IMR-90 (cell line): Measurements from ENCODE around the gene SLC22A7. TPM values are rescaled to one million over a fixed set of nuclear protein-coding genes. Genes with fewer than 3 reads are reported as not detected.
A peak's percentile ranks its signal among the peaks of the same experiment; 100 is the strongest.

Experiments used
- ATAC-seq: fragments of 200-7000 bp; cut with Tn5 transposase; 2 replicates; pipeline ENCODE4 v1.9.1; 2020; ENCODE audit warnings: low read depth, mild to moderate bottlenecking, moderate library complexity
- BruUV-seq: library from RNA; stranded (reverse); fragments of 400-500 nt; replicated peaks from 2 replicates; lab custom pipeline; 2021; lab: Mats Ljungman, UMichigan
- CTCF ChIA-PET: fragments of 300-600 bp; formaldehyde crosslinking; extraction: SDS; loops from one replicate; lab custom pipeline; 2021; ENCODE audit warnings: antibody characterized with exemption; lab: Yijun Ruan, JAX
- POLR2A ChIA-PET: fragments of 300-600 bp; sonication (Branson Sonifier 250); formaldehyde crosslinking; loops from one replicate; lab custom pipeline; 2022; ENCODE audit warnings: antibody characterized with exemption; ENCODE audit not compliant: unreplicated experiment; lab: Charles Lee
- DNase-seq: peaks from one replicate; pipeline ENCODE4 v3.0.0; 2013
- H2AFZ ChIP-seq: replicated peaks from 2 replicates; pipeline ENCODE3; 2013; ENCODE audit warnings: low read length, mild to moderate bottlenecking; ENCODE audit not compliant: poor library complexity
- H2AK5ac ChIP-seq: 2 replicates; pipeline ENCODE4 v1.6.1; 2013; ENCODE audit warnings: low read depth, low read length, inconsistent platforms
- H2AK9ac ChIP-seq: replicated peaks from 2 replicates; pipeline ENCODE3; 2013; ENCODE audit warnings: mild to moderate bottlenecking, low read depth, low read length, moderate library complexity; ENCODE audit not compliant: poor library complexity
- H2BK120ac ChIP-seq: 2 replicates; pipeline ENCODE4 v1.6.1; 2013; ENCODE audit warnings: low read depth, low read length, inconsistent platforms
- H2BK15ac ChIP-seq: 3 replicates; pipeline ENCODE4 v1.6.1; 2013; ENCODE audit warnings: low read depth, low read length, inconsistent platforms
- H2BK20ac ChIP-seq: 2 replicates; pipeline ENCODE4 v1.6.1; 2013; ENCODE audit warnings: low read depth, mild to moderate bottlenecking, inconsistent platforms, low read length, moderate library complexity
- H2BK5ac ChIP-seq: 2 replicates; pipeline ENCODE4 v1.6.1; 2013; ENCODE audit warnings: mild to moderate bottlenecking, low read depth, low read length, inconsistent platforms; ENCODE audit not compliant: poor library complexity, severe bottlenecking
- H3K14ac ChIP-seq: replicated peaks from 2 replicates; pipeline ENCODE4 v1.6.1; 2013; ENCODE audit warnings: low read depth, low read length, inconsistent platforms
- H3K18ac ChIP-seq: 2 replicates; pipeline ENCODE4 v1.6.1; 2013; ENCODE audit warnings: low read depth, low read length, control low read depth
- H3K23ac ChIP-seq: 2 replicates; pipeline ENCODE4 v1.6.1; 2013; ENCODE audit warnings: low read depth, low read length, inconsistent platforms
- H3K27ac ChIP-seq: 2 replicates; pipeline ENCODE4 v1.5.1; 2013; ENCODE audit warnings: mild to moderate bottlenecking, control low read depth, low read length; ENCODE audit not compliant: insufficient read depth
- H3K27me3 ChIP-seq: 2 replicates; pipeline ENCODE4 v1.6.1; 2013; ENCODE audit warnings: low read length; ENCODE audit not compliant: control insufficient read depth, insufficient read depth
- H3K36me3 ChIP-seq: 2 replicates; pipeline ENCODE4 v1.6.1; 2013; ENCODE audit warnings: low read length, mixed read lengths; ENCODE audit not compliant: control insufficient read depth, insufficient read depth
- H3K4ac ChIP-seq: 2 replicates; pipeline ENCODE4 v1.6.1; 2013; ENCODE audit warnings: low read depth, low read length, inconsistent platforms
- H3K4me1 ChIP-seq: 2 replicates; pipeline ENCODE4 v1.6.1; 2013; ENCODE audit warnings: low read length, mixed read lengths; ENCODE audit not compliant: control insufficient read depth, insufficient read depth
- H3K4me2 ChIP-seq: 2 replicates; pipeline ENCODE4 v1.6.1; 2013; ENCODE audit warnings: low read depth, mild to moderate bottlenecking, control low read depth, low read length, moderate library complexity
- H3K4me3 ChIP-seq: 2 replicates; pipeline ENCODE4 v1.5.1; 2013; ENCODE audit warnings: low read depth, mild to moderate bottlenecking, control low read depth, low read length, moderate library complexity; ENCODE audit not compliant: insufficient read depth
- H3K56ac ChIP-seq: 2 replicates; pipeline ENCODE4 v1.6.1; 2013; ENCODE audit warnings: low read length, inconsistent platforms; ENCODE audit not compliant: insufficient read depth; ENCODE audit errors: extremely low read depth
- H3K79me1 ChIP-seq, 2 experiments: 2 replicates each; pipeline ENCODE4 v1.6.1; 2013; ENCODE audit warnings: low read length in 2 of 2, inconsistent platforms in 1 of 2, low read depth in 1 of 2
- H3K9ac ChIP-seq: 2 replicates; pipeline ENCODE4 v1.6.1; 2013; ENCODE audit warnings: low read depth, low read length, control low read depth
- H3K9me1 ChIP-seq: 2 replicates; pipeline ENCODE4 v1.6.1; 2013; ENCODE audit warnings: low read length, inconsistent platforms; ENCODE audit not compliant: insufficient read depth
- H3K9me3 ChIP-seq: 2 replicates; pipeline ENCODE4 v1.6.1; 2013; ENCODE audit warnings: low read length; ENCODE audit not compliant: control insufficient read depth, insufficient read depth
- H4K20me1 ChIP-seq: 2 replicates; pipeline ENCODE4 v1.6.1; 2013; ENCODE audit warnings: low read length, inconsistent platforms; ENCODE audit not compliant: insufficient read depth
- H4K5ac ChIP-seq: 2 replicates; pipeline ENCODE4 v1.6.1; 2013; ENCODE audit warnings: mild to moderate bottlenecking, low read depth, low read length, control low read depth
- H4K8ac ChIP-seq, 2 experiments: 2 replicates each; pipeline ENCODE4 v1.6.1; 2013; ENCODE audit warnings: low read depth in 2 of 2, low read length in 2 of 2, control low read depth in 1 of 2, inconsistent platforms in 1 of 2
- H4K91ac ChIP-seq: 2 replicates; pipeline ENCODE4 v1.6.1; 2013; ENCODE audit warnings: low read depth, low read length, inconsistent platforms; ENCODE audit not compliant: insufficient read depth
- ELK1 ChIP-seq: fragments of 150-350 bp; IDR thresholded peaks from 2 replicates; pipeline ENCODE4 v1.6.1; 2016; ENCODE audit warnings: low read depth, mild to moderate bottlenecking, low read length, moderate library complexity, borderline replicate concordance
- FOS ChIP-seq: fragments of 150-350 bp; IDR thresholded peaks from 2 replicates; pipeline ENCODE4 v1.6.1; 2016; ENCODE audit warnings: low read depth, low read length
- MAZ ChIP-seq: IDR thresholded peaks from 2 replicates; pipeline ENCODE4 v1.6.1; 2012; ENCODE audit warnings: low read depth, mild to moderate bottlenecking, low read length, improper control_type of control experiment, moderate library complexity, borderline replicate concordance
- RAD21 ChIP-seq: IDR thresholded peaks from 2 replicates; pipeline ENCODE4 v1.6.1; 2012; ENCODE audit warnings: low read length, improper control_type of control experiment
- RFX5 ChIP-seq: IDR thresholded peaks from 2 replicates; pipeline ENCODE4 v1.8.0; 2012; ENCODE audit warnings: low read depth, mild to moderate bottlenecking, low read length, moderate library complexity
- SMC3 ChIP-seq: fragments of 150-350 bp; IDR thresholded peaks from 2 replicates; pipeline ENCODE4 v1.6.1; 2016; ENCODE audit warnings: low read depth, mild to moderate bottlenecking, antibody characterized with exemption, low read length, moderate library complexity
- WGBS, 2 experiments: methylation state at CpG; one replicate each; pipeline versions ENCODE4 v1.1.5 to v1.1.7; 2013; ENCODE audit warnings: missing lambda C conversion rate in 2 of 2; ENCODE audit not compliant: insufficient read length in 1 of 2; ENCODE audit errors: extremely low coverage in 2 of 2; 5-methylcytosine and 5-hydroxymethylcytosine counted together
- dilution Hi-C: fragments of 300-500 bp; cut with HindIII; formaldehyde crosslinking; loops from one replicate; pipeline ENCODE4 v1.14.3; 2018; ENCODE audit warnings: low sequenced_read_pairs; ENCODE audit not compliant: unreplicated experiment
- in situ Hi-C: fragments of 300-500 bp; cut with MboI; formaldehyde crosslinking; loops from 3 replicates; pipeline ENCODE4 v1.14.3; 2019; ENCODE audit warnings: low sequenced_read_pairs, inconsistent platforms, mixed read lengths
- intact Hi-C: fragments of 100-400 bp; cut with micrococcal nuclease; formaldehyde crosslinking; loops from 2 replicates; pipeline ENCODE4 v1.10.0; 2022
- polyA plus RNA-seq, 3 experiments: library from polyadenylated mRNA; depleted of rRNA; stranded (reverse); fragments of >200 nt; gene quantifications; 2 replicates each; pipeline ENCODE4 v1.2.3, GENCODE V29; 2012; ENCODE audit warnings: low replicate concordance in 1 of 3
- total RNA-seq: library from RNA; depleted of rRNA; stranded (reverse); fragments of >200 nt; gene quantifications from 2 replicates; pipeline ENCODE4 v1.2.3, GENCODE V29; 2012
- TF ChIP-seq, protein P1 (sequence below): conservative IDR thresholded peaks from 2 replicates; pipeline ENCODE4 v1.5.1; 2012; ENCODE audit warnings: mild to moderate bottlenecking, low read depth, low read length, improper control_type of control experiment

SLC22A7 gene
- total and polyA plus RNA-seq, 2 of the 4 experiments (the other 2 are of a cell fraction), result not detected

- Histone ChIP-seq H3K27me3 (peaks cover 35% of the 10 kb centered on the region), H2BK5ac (no peak overlapping the region), H4K20me1 (no peaks in the 10 kb centered on the region), H3K23ac (no peak overlapping the region), H4K8ac (no peak overlapping the region), H4K91ac (no peak overlapping the region), H3K9me3 (no peaks in the 10 kb centered on the region), H3K56ac (no peak overlapping the region), H3K4ac (no peak overlapping the region), H3K27ac (no peak overlapping the region), H3K9me1 (peaks cover 6% of the 10 kb centered on the region), H3K36me3 (no peaks in the 10 kb centered on the region), H3K4me1 (no peaks in the 10 kb centered on the region), H3K4me2 (no peak overlapping the region), H3K4me3 (no peak overlapping the region), H2BK120ac (no peak overlapping the region), H2AK9ac (peak overlapping the region; percentile 72), H4K5ac (no peak overlapping the region), H3K79me1 (no peaks in the 10 kb centered on the region), H3K14ac (no peak overlapping the region), H2AK5ac (no peak overlapping the region), H2BK15ac (no peak overlapping the region), H2BK20ac (no peak overlapping the region), H2AFZ (peak overlapping the region; percentile 80), H3K9ac (no peak overlapping the region), H3K18ac (no peak overlapping the region)
- CTCF ChIA-PET, result interaction anchor here (0.6 to 2.1 kb wide), 3 partner anchors 70 to 82 kb away, joined by 3 to 6 read pairs (median 3); no protein-coding TSS in a partner anchor
- DNase-seq (peak; percentile 62), ATAC-seq (peak; percentile 99)
- WGBS, 2 experiments, result 36% methylated on average over 5 of the region's 12 CpGs; no CpG with 5 or more reads in 1 of the 2 experiments
- no peak for TF ChIP-seq ELK1
- TF ChIP-seq, protein P1, sequence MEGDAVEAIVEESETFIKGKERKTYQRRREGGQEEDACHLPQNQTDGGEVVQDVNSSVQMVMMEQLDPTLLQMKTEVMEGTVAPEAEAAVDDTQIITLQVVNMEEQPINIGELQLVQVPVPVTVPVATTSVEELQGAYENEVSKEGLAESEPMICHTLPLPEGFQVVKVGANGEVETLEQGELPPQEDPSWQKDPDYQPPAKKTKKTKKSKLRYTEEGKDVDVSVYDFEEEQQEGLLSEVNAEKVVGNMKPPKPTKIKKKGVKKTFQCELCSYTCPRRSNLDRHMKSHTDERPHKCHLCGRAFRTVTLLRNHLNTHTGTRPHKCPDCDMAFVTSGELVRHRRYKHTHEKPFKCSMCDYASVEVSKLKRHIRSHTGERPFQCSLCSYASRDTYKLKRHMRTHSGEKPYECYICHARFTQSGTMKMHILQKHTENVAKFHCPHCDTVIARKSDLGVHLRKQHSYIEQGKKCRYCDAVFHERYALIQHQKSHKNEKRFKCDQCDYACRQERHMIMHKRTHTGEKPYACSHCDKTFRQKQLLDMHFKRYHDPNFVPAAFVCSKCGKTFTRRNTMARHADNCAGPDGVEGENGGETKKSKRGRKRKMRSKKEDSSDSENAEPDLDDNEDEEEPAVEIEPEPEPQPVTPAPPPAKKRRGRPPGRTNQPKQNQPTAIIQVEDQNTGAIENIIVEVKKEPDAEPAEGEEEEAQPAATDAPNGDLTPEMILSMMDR, result peak; percentile 90
- no peak for TF ChIP-seq MAZ
- no peak for TF ChIP-seq FOS
- no peak for TF ChIP-seq RFX5
- TF ChIP-seq SMC3, result peak; percentile 86
- TF ChIP-seq RAD21, result peak; percentile 94
- in situ Hi-C loops (loop anchor here (5.0 kb wide), 1 partner anchor 69 kb away; no protein-coding TSS in a partner anchor), dilution Hi-C loops (no loop called here), intact Hi-C loops (loop anchor here (1.0 kb wide), 2 partner anchors 71 to 243 kb away; no protein-coding TSS in a partner anchor)
- BruUV-seq, result no TSS peak
- POLR2A ChIA-PET, result no interaction called here
Observed at GRCh38 chr6:43263314-43264178, 34.5 kb upstream of the SLC22A7 start.
